GM19193 (cell line): ENCODE data around the gene MMADHC.

Source experiments
- POLR2A ChIP-seq: IDR thresholded peaks from 4 replicates; pipeline ENCODE4 v1.6.1; 2011; ENCODE audit not compliant: insufficient read depth, insufficient read length; ENCODE audit errors: extremely low read depth

Gene MMADHC

DNA sequence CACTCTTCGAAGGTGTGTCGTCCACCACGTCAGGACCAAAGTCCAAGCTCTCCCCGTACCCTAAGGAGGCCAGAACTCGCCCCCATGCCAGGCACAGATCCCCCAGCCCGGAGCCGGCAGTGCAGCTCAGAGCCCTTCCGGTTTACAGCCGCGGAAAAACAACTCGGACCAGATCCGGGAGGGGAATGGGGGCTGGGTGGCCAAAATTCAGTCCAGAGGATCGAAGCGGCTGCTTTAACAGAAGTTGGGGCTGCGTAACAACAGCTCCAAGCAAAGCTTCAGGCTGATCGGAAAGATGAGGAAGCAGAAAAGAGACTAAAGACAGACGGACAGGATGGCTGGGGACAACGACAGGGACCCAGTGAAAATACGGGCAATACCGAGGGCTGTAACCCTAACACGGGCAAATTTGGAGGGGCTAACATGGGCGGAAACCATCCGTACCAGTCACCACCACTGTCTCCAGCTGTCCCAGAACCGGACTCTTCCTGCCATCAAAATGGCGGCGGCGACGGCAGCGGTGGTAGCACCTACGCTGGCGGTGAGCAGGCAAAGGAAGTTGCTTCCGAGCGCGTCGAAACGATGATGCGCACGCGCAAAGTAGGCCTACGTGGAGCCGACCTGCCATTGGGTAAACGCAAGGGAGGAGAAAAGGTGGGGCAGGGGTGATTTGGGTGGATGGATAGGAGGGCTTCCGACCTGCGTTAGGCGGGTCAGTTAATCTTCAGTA is at the start of gene MMADHC:
Gene MMADHC, minus strand, starts transcription at position 556 of the 730 bp plus-strand sequence. CDS start 678 bp downstream, outside the sequence.
- TF ChIP-seq POLR2A, result peak; percentile 97

GRCh38 chr2:149634103-149634502 is 46.5 kb upstream of the MMADHC start:
- no peak for TF ChIP-seq POLR2A

DNA sequence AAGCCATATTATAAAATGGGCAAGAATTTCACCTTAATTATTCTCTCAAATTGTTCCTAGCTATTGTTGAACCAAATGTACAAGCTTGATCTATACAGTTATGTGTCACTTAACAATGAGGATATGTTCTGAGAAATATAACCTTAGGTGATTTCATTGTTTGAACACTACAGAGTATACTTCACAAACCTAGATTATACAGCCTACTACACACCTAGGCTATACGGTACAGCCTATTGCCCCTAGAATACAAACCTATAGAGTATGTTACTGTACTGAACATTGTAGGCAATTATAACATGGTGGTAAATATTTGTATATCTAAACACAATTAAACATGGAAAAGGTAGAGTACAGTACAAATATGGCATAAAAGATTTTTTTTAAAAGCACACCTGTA is 42.9 kb upstream of the MMADHC start:
- no peak for TF ChIP-seq POLR2A

DNA sequence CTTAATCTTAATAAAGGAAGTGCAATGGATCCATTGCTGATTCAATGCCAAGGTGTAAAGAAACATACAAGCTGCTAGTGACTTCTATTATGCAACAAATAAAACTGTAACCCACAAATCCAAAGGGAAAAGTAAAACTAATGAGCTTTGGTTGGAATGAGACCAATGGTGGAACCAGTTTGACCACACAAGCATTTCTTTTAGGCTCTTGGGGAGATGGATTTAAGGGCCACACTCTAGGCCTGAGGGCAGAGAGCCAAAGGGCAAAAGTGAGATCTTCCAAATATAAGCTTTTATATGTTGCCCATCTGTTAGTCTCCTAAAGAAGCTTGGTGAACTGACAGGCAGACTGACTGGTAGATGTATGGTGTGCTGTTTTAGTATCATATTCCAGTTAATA is 41.5 kb upstream of the MMADHC start:
- TF ChIP-seq POLR2A, result no peak

DNA sequence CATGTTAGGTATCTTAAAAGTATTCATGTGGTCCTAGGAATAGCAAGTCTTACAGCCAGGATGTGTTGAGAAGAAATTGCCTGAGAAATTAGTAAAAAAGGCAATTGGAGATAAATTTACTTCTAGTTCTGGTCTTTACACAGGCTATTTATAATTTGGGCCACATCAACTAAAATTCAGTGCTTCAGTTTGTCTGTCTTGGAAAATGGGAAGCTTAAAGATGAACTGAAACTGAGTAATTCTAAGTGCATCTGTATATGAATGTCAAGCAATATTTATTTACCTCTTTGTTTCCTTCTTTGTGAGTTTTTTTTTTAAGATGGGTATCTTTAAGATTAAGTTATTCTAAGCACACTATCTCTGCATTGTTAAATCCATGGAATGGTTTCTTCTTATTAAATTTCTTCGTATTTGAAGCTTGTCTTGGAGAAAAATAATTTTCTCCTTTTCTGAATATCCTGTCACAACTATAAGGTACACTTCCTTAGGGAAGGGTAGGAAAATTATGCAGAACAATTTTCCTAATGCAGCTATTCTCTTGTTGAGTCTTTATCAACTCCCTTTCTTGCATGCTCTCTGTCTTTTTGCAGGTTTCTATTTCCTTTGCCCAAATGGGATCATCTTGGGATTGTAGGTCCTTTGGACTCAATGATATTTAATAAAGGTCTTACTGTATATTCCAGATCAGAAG is 39.7 kb upstream of the MMADHC start:
- TF ChIP-seq POLR2A, result no peak

DNA sequence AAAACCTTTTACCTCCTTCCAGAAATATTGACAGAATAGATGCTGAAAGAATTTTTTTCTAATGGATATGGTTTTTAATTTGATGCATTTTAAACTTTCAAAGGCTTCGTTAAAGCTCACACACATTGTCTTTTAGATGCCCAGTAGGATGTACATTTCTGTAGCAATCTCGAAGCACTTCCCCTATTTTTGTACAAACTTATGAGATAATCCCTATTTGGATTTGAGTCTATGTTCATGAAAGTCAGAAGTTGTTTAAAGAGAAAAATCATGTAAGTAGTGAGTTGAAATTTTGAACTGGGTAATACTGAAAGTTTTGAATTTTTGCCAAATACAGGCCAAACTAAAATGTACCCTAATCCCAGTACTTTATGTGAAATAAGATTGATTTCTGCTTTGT is 38.1 kb upstream of the MMADHC start:
- TF ChIP-seq POLR2A, result no peak

DNA sequence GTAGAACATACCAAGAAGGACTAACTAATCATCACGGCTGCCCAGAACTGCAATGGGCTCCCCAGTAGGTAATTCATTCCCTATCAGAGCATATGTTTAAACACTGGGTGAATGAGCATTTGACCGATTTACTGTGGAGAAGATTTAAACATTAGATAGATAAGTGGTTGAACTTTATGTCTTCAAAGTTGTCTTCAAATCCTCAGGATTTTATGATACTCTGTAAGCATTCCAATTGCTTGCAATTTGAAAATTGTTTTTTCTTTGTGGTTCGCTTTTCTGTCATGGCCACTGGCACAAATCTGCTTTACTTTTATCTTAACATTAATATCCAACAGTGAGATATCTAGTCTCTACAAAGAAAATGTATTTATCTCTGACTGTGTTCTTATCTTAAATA is 37.7 kb upstream of the MMADHC start:
- TF ChIP-seq POLR2A, result no peak

DNA sequence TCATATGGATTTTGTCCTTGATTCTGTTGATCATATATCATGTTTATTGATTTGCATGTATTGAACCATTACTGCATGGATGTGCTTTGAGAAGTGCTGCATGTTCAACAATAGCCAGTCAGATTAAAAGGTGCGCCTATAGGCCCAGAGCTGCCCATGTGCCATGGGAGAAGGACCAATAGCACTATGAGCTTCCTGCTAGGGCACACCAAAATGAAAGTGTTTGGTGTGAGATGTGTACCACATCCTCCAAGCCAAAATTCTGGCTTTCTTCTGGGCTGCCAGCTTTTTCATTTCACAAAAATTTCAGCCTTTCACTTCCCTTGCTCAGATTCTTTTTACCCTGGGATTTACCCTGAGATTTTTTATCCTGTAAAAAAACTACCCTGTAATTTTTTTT is 34.8 kb upstream of the MMADHC start:
- TF ChIP-seq POLR2A, result no peak

GRCh38 chr2:149617476-149617875 is 29.9 kb upstream of the MMADHC start:
- TF ChIP-seq POLR2A, result no peak

DNA sequence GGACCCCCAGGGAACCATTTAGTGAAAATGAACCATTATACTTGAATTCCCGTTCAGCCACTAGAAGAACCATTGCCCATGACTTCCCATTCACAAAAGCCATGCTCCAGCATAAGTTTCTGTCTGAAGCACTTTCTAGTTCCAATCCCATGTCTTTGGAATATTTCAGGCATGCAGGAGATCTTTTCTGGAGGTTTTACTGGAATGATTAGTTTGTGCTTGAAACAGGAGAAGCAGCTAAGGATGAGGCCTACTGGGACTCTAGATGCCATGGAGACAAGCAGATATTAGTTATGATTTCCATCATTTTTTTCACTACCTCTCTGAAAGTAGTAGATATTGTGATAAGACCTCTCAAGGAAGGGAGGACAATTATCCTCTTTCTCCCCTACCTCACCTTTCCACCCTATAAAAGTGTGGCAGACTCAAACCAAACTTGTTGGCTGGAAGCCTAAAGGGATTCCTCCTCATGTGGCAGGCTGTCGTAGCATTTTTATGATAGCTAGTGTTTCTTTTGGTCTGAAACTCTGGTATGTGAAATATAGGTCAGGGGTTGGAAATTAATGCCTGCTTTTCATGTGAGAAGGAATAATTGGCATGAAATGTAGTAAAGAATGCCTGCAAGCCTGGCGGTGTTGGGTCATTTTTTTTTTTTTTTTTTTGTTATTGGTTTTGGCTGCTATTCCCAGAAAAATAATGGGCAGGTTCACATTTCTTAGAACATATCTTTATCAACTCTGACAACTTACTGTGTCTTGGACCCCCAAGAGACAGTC is 29.3 kb upstream of the MMADHC start:
- no peak for TF ChIP-seq POLR2A

GRCh38 chr2:149613704-149614103 is 26.1 kb upstream of the MMADHC start:
- no peak for TF ChIP-seq POLR2A

DNA sequence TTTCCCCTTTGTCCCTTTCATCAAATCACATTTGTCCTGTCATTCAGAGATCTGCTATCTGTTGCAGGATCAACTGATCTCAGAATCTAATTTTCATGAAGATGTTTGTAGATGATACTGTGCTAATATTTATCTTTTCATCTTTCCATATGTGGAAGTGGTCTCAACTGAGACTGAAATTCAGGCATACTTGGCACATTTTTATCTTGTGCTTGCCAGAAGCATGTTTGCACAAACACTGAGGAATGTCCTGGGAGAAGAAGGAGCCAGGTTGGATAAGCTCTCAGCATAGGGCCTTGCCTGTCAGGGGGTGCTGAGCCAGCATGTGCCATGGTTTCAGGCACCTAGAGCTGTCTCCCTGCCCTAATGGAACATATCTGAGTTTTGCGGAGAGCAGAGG is 24.5 kb upstream of the MMADHC start:
- no peak for TF ChIP-seq POLR2A

DNA sequence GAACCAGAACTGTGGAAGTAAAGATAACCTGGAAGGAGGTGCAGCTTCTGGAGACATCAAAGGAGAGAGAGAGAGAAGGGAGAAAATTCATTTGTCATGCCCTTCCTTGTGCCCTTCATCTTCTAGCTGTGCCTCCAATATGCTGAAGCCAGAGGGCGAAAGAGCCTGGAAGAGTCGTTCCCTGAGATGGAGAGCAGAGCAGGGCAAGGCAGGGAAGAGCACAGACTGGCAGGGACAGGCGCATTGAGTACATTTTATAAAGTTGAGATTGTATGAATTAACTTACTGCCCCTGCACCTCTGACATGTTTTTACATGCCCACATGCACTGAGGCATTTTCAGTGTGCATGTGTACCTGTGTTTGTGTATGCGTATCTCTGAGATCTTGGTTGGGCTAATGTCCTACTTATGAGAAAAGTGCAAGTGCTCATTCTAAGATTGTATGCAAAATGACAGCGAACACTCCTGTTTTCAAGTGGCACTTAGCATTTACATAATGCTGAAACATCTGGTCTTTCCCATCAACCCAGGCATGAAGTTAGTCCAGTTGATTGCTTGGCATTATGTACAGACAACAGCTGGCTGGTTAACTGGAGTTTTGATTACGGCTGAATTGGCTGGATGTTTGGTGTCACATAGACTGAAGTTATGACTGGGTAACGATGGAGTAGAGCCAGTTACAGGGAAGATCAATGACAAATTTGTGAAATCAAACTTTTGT is 23.7 kb upstream of the MMADHC start:
- TF ChIP-seq POLR2A, result no peak

DNA sequence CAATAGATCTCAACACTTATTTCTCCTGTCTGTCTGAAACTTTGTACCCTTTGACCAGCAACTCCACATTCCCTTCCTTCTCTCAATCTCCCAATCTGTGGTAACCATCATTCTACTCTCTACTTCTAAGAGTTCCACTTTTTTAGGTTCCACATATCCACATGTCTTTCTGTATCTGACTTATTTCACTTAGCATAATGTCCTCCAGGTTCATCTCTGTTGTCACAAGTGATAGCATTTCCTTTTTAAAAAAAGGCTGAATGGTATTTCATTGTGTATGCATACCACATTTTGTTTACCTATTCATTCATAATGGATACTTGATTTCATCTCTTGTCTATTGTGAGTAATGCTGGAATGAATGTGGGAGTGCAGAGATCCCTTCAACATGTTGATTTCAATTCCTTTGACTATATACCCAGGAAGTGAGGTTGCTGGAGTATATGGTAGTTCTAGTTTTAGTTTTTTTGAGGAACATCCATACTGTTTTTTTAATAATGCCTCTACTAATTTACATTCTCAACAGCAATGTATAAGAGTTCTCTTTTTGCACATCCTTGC is 18.8 kb upstream of the MMADHC start:
- no peak for TF ChIP-seq POLR2A

GRCh38 chr2:149603248-149603647 is 15.7 kb upstream of the MMADHC start:
- no peak for TF ChIP-seq POLR2A
